ENCODE data around the gene CLEC3B. TPM values are rescaled to one million over a fixed set of nuclear protein-coding genes. Genes with fewer than 3 reads are reported as not detected.
"Not testable (repeated sequence)": the region's sequence is repeated elsewhere in the genome, so short reads cannot be mapped to it uniquely, and the experiment has no call there.

Gene CLEC3B
- polyA plus RNA-seq, 5 donors: 101 to 194 (median 110) TPM

- no peak for DNase-seq
Measured at GRCh38 chr3:45032113-45032512, 6.0 kb downstream of the CLEC3B start.

DNA sequence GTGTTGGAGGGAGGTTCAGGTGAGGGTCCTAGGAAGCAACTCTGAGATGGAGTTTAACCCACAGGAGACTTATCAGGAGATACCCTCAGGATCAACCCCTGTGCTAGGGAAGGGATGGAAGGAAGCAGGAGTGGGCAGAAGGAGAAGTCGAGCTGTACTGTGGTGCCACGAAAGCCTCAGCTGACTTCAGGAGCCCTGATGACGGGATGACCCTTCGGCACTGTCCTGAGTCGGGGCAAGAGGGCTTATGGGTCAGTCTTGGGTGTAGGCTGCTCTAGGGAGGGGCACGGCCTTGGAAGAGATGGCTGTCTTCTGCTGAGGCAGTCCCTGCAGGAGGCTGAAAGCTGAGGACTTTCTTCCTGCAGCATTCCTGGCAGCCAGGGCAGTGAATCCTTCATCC lies 7.7 kb downstream of the CLEC3B start:
- DNase-seq: no peak

DNA sequence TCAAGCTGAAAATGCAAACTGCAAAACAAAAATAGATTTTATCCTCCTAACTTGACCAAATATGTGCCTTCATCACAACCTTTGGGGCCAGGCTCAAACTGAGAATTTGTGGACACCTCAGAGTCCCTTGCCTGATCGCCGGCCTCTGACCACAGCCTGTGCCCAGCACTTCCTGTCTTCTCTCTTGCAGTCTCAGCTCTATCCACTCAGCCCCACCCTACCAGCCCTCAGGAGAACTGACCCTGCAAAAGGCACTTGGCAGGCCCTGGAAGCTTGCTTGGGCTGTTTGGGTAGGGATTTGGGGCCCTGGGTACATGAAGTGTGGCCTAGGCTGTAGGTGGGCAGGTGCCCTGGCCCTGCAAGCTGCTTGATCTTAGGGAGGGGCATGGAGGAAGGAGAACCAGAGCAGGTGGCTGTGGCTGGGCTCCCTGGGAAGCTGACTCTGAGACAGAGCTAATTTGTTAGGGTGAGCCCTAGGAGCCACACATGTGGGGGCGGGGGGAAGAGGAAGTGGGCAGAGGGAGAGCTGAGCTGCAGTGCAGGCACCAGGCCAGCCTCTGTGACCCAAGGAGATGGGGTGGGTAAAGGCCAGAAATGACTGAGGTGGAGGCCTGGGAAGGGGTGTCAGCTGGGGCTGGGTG lies 8.6 kb downstream of the CLEC3B start:
- no peak for DNase-seq

- DNase-seq: no peak
Measured at GRCh38 chr3:45035441-45036301, 9.6 kb downstream of the CLEC3B start.

DNA sequence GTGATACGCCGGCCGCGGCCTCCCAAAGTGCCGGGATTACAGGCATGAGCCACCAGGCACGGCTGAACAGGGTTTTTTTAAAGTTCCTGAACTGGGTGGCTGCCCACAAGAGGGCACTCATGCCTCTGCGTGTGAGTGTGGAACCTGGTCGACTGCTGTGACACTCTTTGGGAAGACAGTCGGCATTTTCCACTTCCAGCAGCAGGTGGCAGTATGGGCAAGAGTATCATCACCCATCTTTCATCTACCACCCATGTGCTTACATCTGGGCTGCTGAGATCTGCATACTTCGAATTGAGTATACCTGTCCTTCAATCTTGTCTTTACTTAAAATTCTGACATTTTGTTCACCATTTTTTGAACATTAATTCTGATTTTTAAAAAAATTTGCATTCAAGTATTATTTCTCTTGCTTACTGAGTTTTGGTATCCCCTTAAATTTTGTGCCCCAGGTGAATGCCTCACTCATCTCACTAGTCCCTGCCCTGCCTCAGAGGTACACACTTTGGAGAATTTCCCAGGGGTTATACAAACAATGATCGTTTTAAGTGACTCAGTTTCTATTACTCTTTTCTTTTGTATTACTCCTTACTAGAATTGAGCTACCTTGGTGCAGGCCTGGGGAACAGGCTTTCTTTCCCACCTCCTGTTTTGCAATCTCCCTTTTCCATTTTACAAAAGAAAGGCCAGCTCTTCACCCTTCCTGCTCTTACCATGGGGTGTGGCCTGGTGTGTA lies 11.8 kb downstream of the CLEC3B start:
- DNase-seq: peak; percentile 77 to 87

DNA sequence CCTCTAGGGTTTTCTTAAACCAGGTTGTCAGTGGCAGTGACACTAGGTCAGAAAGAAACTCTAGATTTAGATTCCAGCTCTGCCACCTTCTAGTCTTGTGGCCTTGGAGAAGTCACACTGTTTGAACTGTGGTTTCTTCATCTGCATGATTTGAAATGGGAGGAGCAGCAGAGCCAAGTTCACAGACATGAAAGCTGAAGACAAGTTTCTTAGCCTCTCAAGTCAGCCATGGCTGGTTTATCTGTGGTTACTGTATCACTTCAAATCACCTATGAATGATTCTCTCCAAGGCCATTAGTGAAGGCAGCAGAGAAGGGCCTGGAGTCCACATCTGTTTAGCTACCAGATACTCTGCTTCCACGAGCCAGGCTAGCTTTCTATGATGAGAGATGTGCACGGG lies 15.6 kb downstream of the CLEC3B start:
- no peak for DNase-seq

DNA sequence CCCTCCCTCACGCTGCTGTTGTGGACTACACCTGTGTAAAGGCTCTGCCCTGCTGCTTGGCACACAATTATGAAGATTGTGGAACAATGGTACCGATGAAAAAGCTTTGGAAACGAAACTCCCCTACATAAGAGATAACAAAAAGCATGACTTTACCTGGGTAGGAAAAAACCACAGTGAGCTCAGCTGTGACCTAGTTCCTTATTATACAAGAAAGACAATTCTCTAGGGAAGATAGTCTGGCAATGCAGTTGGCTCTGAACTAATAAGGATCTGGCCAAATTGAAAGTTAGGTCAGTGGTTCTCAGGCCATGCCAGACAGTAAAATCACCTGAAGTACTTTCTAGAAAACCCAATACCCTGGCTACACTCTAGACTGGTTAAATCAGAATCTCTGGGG lies 16.1 kb downstream of the CLEC3B start:
- DNase-seq: no peak

GRCh38 chr3:45043728-45044299 lies 17.7 kb downstream of the CLEC3B start:
- DNase-seq: no peak

DNA sequence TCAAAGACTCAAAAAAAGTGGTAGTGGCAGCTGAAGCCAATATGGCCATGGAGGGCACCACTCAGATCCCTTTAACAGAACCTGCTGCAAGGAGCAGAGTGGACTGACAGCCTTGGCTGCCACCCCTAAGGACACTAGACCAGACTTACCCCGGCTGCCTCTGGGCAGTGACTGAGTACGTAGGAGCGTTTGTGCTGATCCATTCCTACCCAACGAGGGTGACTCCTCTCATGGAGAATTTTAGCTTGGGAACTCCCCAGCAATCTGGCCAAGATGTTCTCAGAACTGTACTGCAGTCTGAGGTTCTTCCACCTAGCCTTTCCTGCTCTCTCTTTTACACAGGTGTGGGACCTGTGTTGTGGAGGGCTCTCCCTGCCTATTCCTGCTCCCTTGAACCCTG lies 22.1 kb downstream of the CLEC3B start:
- no peak for DNase-seq

- no peak for DNase-seq
Measured at GRCh38 chr3:45049807-45050206, 23.7 kb downstream of the CLEC3B start.

DNA sequence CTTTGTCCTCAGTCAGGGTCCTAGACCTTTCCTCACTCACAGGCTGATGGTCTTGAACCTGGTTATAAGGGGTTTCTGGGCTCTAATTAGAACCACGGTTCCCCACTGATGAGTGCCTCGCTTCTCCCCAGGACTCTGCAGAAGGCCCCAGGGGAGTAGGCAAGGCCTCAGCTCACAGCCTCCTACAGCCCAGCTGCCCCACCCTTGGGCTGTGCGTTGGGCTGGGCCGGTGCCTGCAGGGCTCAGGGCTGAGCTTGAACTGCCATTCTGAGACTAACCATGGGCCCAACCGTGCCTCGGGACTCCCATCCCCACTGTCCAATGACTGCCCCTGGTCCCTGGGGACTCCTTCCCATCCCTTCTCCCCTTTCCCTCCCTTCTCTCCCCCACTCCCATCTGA lies 25.6 kb downstream of the CLEC3B start:
- no peak for DNase-seq

- DNase-seq: not testable (repeated sequence)
Measured at GRCh38 chr3:45053805-45054195, 27.7 kb downstream of the CLEC3B start.

GRCh38 chr3:45054196-45054857 lies 28.2 kb downstream of the CLEC3B start:
- no peak for DNase-seq

DNA sequence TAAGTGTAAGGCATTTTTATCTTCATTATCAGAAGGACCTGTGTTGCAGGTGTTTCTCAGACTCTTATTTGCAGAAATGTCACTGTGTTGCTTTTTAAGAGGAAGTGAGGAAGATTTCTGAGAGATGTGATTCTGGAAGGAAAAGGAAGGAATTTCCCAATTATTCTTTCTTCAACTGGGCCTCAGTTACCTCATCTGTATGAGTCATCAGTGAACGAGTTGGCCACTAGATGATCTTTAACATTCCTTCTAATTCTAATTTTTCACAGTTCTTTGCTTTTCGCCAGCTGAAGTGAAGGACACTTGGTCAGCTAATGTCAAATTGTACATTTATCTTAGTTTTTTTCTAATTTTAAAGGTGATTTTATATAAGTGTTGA lies 28.9 kb downstream of the CLEC3B start:
- no peak for DNase-seq

GRCh38 chr3:45055411-45056143 lies 29.5 kb downstream of the CLEC3B start:
- no peak for DNase-seq

GRCh38 chr3:45056608-45057301 lies 30.7 kb downstream of the CLEC3B start:
- DNase-seq: no peak

DNA sequence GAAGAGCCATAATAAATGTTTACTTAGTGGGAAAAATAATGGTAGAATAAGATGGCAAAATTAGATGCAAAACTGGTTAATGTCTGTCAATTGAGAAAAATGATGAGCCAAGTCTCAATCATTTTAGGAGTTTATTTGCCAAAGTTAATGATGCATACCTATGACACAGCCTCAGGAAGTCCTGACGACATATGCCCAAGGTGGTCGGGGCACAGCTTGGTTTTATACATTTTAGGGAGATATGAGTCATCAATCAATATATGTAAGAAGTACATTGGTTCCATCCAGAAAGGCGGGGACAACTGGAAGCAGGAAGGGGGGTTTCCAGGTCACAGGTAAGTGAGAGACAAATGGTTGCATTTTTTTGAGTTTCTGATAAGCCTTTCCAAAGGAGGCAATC lies 31.5 kb downstream of the CLEC3B start:
- DNase-seq: no peak

DNA sequence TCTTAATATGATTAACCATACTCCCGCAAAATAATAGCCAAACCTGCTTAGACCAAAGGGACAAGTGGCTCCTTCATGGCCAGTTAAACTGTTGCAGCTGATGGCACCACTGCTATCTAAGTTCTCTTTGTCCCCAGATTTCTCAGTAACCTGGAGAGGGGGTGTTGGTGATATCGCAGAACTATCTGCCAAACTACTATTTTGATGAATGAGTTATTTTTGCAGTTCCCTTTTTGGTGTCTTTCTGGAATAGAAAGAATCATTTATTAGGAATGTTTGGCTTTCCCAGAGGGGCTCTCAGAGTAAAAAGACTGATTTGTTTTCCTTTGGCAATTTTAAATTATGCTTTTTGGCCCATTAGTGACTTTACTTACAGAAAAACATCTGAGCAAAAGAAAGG lies 33.0 kb downstream of the CLEC3B start:
- no peak for DNase-seq

- DNase-seq: no peak
Measured at GRCh38 chr3:45060165-45060892, 34.2 kb downstream of the CLEC3B start.

DNA sequence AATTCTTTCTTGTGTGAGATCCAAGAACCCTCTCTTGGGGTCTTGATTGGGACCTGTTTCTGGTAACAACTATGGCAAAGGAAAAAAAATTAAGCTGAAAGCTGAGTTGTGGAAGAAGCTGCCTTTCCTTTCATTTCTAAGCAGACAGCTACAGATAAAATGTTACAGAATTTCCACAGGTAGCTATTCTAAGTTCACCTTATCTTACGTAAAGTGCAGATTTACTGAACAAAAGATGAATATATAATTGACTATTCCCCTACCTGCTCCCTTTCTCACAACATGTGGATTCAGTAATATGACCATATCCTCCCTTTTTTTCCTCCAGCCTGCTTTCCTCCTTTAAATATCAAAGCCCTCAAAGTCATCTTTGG lies 36.6 kb downstream of the CLEC3B start:
- no peak for DNase-seq

Measured in right lung (tissue), 5 donors.